GM12878 (cell line): ENCODE results near the gene SP2. TPM values are rescaled to one million over a fixed set of nuclear protein-coding genes. Genes with fewer than 3 reads are reported as not detected.

ENCODE experiments used
- ATAC-seq: fragments of 200-7000 bp; cut with Tn5 transposase; 3 replicates; pipeline ENCODE4 v1.9.1; 2020; ENCODE audit warnings: mild to moderate bottlenecking, moderate library complexity
- BruUV-seq: library from RNA; stranded (reverse); fragments of 400-500 nt; replicated peaks from 2 replicates; lab custom pipeline; 2021; lab: Mats Ljungman, UMichigan
- CTCF ChIA-PET: fragments of 300-600 bp; sonication (Branson Sonifier 250); formaldehyde crosslinking; extraction: SDS; loops from one replicate; lab custom pipeline; 2021; ENCODE audit warnings: inconsistent platforms; lab: Yijun Ruan, JAX
- POLR2A ChIA-PET: fragments of 350-600 bp; formaldehyde crosslinking; extraction: SDS; loops from one replicate; lab custom pipeline; 2021; ENCODE audit warnings: inconsistent platforms; lab: Charles Lee
- RAD21 ChIA-PET: fragments of 300-600 bp; sonication (Branson Sonifier 250); formaldehyde crosslinking; loops from one replicate; lab custom pipeline; 2023; ENCODE audit warnings: antibody characterized with exemption; ENCODE audit not compliant: unreplicated experiment; lab: Charles Lee
- SMC1A ChIA-PET: fragments of 300-600 bp; sonication (Branson Sonifier 250); formaldehyde crosslinking; loops from one replicate; lab custom pipeline; 2023; ENCODE audit not compliant: unreplicated experiment, uncharacterized antibody; lab: Charles Lee
- DNase-seq: peaks from one replicate; pipeline ENCODE4 v3.0.0-alpha.2; 2011; ENCODE audit warnings: low read depth, low spot score
- FAIRE-seq: peaks from 3 replicates; lab custom pipeline; 2011; peaks lifted over from hg19 to GRCh38; lab: Jason Lieb, UNC
- H2AFZ ChIP-seq: 2 replicates; pipeline ENCODE4 v1.6.0; 2011; ENCODE audit warnings: low read depth, low read length, control low read depth; ENCODE audit not compliant: control insufficient read depth
- H3K27ac ChIP-seq: 2 replicates; pipeline ENCODE4 v1.5.1; 2011; ENCODE audit warnings: control low read depth; ENCODE audit not compliant: control insufficient read depth, insufficient read depth
- H3K27me3 ChIP-seq, 2 experiments: replicated peaks in 1 of 2; 2 replicates each; pipeline versions ENCODE4 v1.6.0 to v1.6.1; 2011; ENCODE audit warnings: low read length in 1 of 2; ENCODE audit not compliant: control insufficient read depth in 2 of 2, insufficient read depth in 2 of 2
- H3K36me3 ChIP-seq, 2 experiments: 2 replicates each; pipeline ENCODE4 v1.5.1; 2011; ENCODE audit warnings: low read length in 1 of 2; ENCODE audit not compliant: control insufficient read depth in 2 of 2, insufficient read depth in 2 of 2
- H3K4me1 ChIP-seq: 2 replicates; pipeline ENCODE4 v1.6.1; 2011; ENCODE audit warnings: mild to moderate bottlenecking, low read length, moderate library complexity, mixed read lengths; ENCODE audit not compliant: control insufficient read depth, insufficient read depth
- H3K4me2 ChIP-seq: 2 replicates; pipeline ENCODE4 v1.6.0; 2011; ENCODE audit warnings: control low read depth; ENCODE audit not compliant: control insufficient read depth, insufficient read depth
- H3K4me3 ChIP-seq: fragments of 200-600 bp; sonication (generic); 2 replicates; pipeline ENCODE4 v1.5.1; 2016
- H3K79me2 ChIP-seq: 2 replicates; pipeline ENCODE4 v1.6.0; 2011; ENCODE audit warnings: low read length; ENCODE audit not compliant: control insufficient read depth, insufficient read depth
- H3K9ac ChIP-seq: 2 replicates; pipeline ENCODE4 v1.8.0; 2011; ENCODE audit warnings: low read length, control low read depth, mixed read lengths; ENCODE audit not compliant: control insufficient read depth, insufficient read depth
- H3K9me3 ChIP-seq: replicated peaks from 3 replicates; pipeline ENCODE4 v1.5.1; 2011; ENCODE audit warnings: mild to moderate bottlenecking, low read length; ENCODE audit not compliant: control insufficient read depth, insufficient read depth
- H4K20me1 ChIP-seq: 2 replicates; pipeline ENCODE4 v1.6.0; 2011; ENCODE audit not compliant: control insufficient read depth, insufficient read depth
- BACH1 ChIP-seq: fragments of 450-650 bp; IDR thresholded peaks from 2 replicates; pipeline ENCODE4 v1.6.1; 2017; ENCODE audit warnings: mild to moderate bottlenecking, borderline replicate concordance
- IKZF1 ChIP-seq: fragments of 450-650 bp; conservative IDR thresholded peaks from 2 replicates; pipeline ENCODE4 v1.6.1; 2017; ENCODE audit warnings: antibody characterized with exemption, mild to moderate bottlenecking
- MEF2B ChIP-seq: fragments of 450-650 bp; IDR thresholded peaks from 2 replicates; pipeline ENCODE4 v1.6.1; 2018; ENCODE audit warnings: mild to moderate bottlenecking, moderate library complexity; ENCODE audit not compliant: partially characterized antibody, poor library complexity, severe bottlenecking
- MXI1 ChIP-seq: fragments of 150-350 bp; IDR thresholded peaks from 2 replicates; pipeline ENCODE4 v1.6.1; 2011; ENCODE audit warnings: low read depth, mild to moderate bottlenecking, inconsistent platforms, low read length, improper control_type of control experiment
- NFYA ChIP-seq: IDR thresholded peaks from 2 replicates; pipeline ENCODE4 v1.6.1; 2011; ENCODE audit warnings: low read depth, mild to moderate bottlenecking, low read length, improper control_type of control experiment, borderline replicate concordance
- NKRF ChIP-seq: fragments of 450-650 bp; conservative IDR thresholded peaks from 2 replicates; pipeline ENCODE4 v1.6.1; 2017; ENCODE audit warnings: mild to moderate bottlenecking, moderate library complexity
- POLR2AphosphoS5 ChIP-seq: IDR thresholded peaks from 2 replicates; pipeline ENCODE4 v1.6.1; 2011; ENCODE audit warnings: mild to moderate bottlenecking, low read length, inconsistent platforms
- SMARCA5 ChIP-seq: fragments of 450-650 bp; IDR thresholded peaks from 2 replicates; pipeline ENCODE4 v1.6.1; 2017; ENCODE audit warnings: mild to moderate bottlenecking
- SMC3 ChIP-seq: IDR thresholded peaks from 2 replicates; pipeline ENCODE4 v1.6.1; 2011; ENCODE audit warnings: low read length, improper control_type of control experiment, borderline replicate concordance
- ZNF207 ChIP-seq: fragments of 450-650 bp; IDR thresholded peaks from 2 replicates; pipeline ENCODE4 v1.6.1; 2014; ENCODE audit warnings: antibody characterized with exemption, mild to moderate bottlenecking, borderline replicate concordance
- ZNF384 ChIP-seq: IDR thresholded peaks from 2 replicates; pipeline ENCODE4 v1.6.1; 2012; ENCODE audit warnings: low read depth, mild to moderate bottlenecking, low read length, improper control_type of control experiment, borderline replicate concordance
- WGBS: methylation state at CpG from one replicate; pipeline ENCODE4 v1.1.6; 2016; ENCODE audit warnings: low lambda C conversion rate; ENCODE audit not compliant: insufficient replicate concordance, insufficient coverage; ENCODE audit errors: missing lambda C conversion rate; 5-methylcytosine and 5-hydroxymethylcytosine counted together
- in situ Hi-C: fragments of 300-500 bp; cut with MboI; formaldehyde crosslinking; loops from 9 replicates; pipeline ENCODE4 v1.14.3; 2018; ENCODE audit warnings: mixed read lengths
- intact Hi-C: fragments of 100-400 bp; cut with micrococcal nuclease; formaldehyde crosslinking; loops from one replicate; pipeline ENCODE4 v1.14.2; 2022; ENCODE audit not compliant: unreplicated experiment
- polyA plus RNA-seq, 11 experiments: library from polyadenylated mRNA; depleted of rRNA in 4 of 11; unstranded in 6 of 11; stranded (reverse) in 5 of 11; fragments of >200 nt; fragmentation: Nextera tagmentation in 4 of 11; fragmentation: Illumina TruSeq in 1 of 11; extraction: Ambion mirVana in 4 of 11; extraction: Trizol in 1 of 11; gene quantifications; 1 replicate in 1 of 11; 2 replicates in 10 of 11; pipeline versions ENCODE4 v1.2.1 to v1.2.3, GENCODE V29; 2011 to 2016; ENCODE audit warnings: inconsistent platforms in 2 of 11, missing spikeins in 2 of 11, low read depth in 1 of 11
- total RNA-seq, 4 experiments: library from RNA; depleted of rRNA in 3 of 4; stranded (reverse); fragments of >200 nt in 3 of 4; fragmentation: Illumina TruSeq in 1 of 4; extraction: Trizol in 1 of 4; gene quantifications; 2 replicates each; pipeline versions ENCODE4 v1.2.1 to v1.2.3, GENCODE V29; 2013 to 2021

The SP2 gene
- total and polyA plus RNA-seq, 10 of the 15 experiments (the other 5 are each of a cell fraction or from before 2014, with no cell fraction given): 1.2 to 19.1 (median 4.8) TPM

GRCh38 chr17:47896672-47897490 is 845 bp downstream of the SP2 start:
- ChIA-PET POLR2A (interaction anchor here (0.6 to 1.0 kb wide), 2 partner anchors 74 to 495 kb away, joined by 3 to 5 read pairs; partner anchors contain the start of gene CDK5RAP3), CTCF (interaction anchor here (0.9 to 1.0 kb wide), 5 partner anchors 45 to 121 kb away, joined by 3 to 7 read pairs (median 4); partner anchors contain the start of genes CDK5RAP3 and SCRN2)
- no TSS peak for BruUV-seq
- no peak for ATAC-seq
- H3K4me3 ChIP-seq: peak overlapping the region; percentile 81
- H4K20me1 ChIP-seq: no peaks in the 10 kb centered on the region
- H3K36me3 ChIP-seq: peaks cover 0 to 6% of the 10 kb centered on the region in 2 experiments; a peak in 2 of 4 replicates
- DNase-seq: no peak
- intact Hi-C loops: loop anchor here (1.0 kb wide), 1 partner anchor 248 kb away; the partner anchor contains the start of gene KPNB1
- peaks cover 21% of the 10 kb centered on the region for H3K79me2 ChIP-seq
- H3K9ac ChIP-seq: peak overlapping the region; percentile 97
- peaks cover 9% of the 10 kb centered on the region for H3K4me1 ChIP-seq
- peak; percentile 35 for TF ChIP-seq NKRF
- TF ChIP-seq MXI1: 0 out of 2 replicates have a peak, but pooled peaks have one; percentile 3
- TF ChIP-seq BACH1: 0 out of 2 replicates have a peak, but pooled peaks have one; percentile 2
- no peak for TF ChIP-seq ZNF384
- TF ChIP-seq SMC3: peak; percentile 14; the same call in 1 of the 2 replicates
- no peak for TF ChIP-seq MEF2B
- TF ChIP-seq ZNF207: peak; percentile 31; the same call in 1 of the 2 replicates
- TF ChIP-seq POLR2AphosphoS5: 0 out of 2 replicates have a peak, but pooled peaks have one; percentile 17
- TF ChIP-seq SMARCA5: 0 out of 2 replicates have a peak, but pooled peaks have one; percentile 54
- no peak for TF ChIP-seq NFYA
- TF ChIP-seq IKZF1: no peak
- TF ChIP-seq, all 136 proteins: peak for 7
- Histone ChIP-seq H2AFZ (peak overlapping the region; percentile 52), H3K27me3 (no peaks in the 10 kb centered on the region), H3K4me2 (peak overlapping the region; percentile 53), H3K27ac (peak overlapping the region; percentile 92), H3K9me3 (no peaks in the 10 kb centered on the region)
- ChIA-PET RAD21 (no interaction called here), SMC1A (interaction anchor here (1.0 to 3.2 kb wide), 3 partner anchors 45 to 121 kb away, joined by 4 to 10 read pairs (median 5); partner anchors contain the start of gene PNPO)
- in situ Hi-C loops: no loop called here
- WGBS: under 1% methylated on average over 22 of the region's 22 CpGs
- FAIRE-seq: no peak
